IMR-90 (cell line): ENCODE measurements around the gene SLC35F3. TPM values are rescaled to one million over a fixed set of nuclear protein-coding genes. Genes with fewer than 3 reads are reported as not detected.

Experiments used
- ATAC-seq: fragments of 200-7000 bp; cut with Tn5 transposase; 2 replicates; pipeline ENCODE4 v1.9.1; 2020; ENCODE audit warnings: low read depth, mild to moderate bottlenecking, moderate library complexity
- BruUV-seq: library from RNA; stranded (reverse); fragments of 400-500 nt; replicated peaks from 2 replicates; lab custom pipeline; 2021; lab: Mats Ljungman, UMichigan
- CTCF ChIA-PET: fragments of 300-600 bp; formaldehyde crosslinking; extraction: SDS; loops from one replicate; lab custom pipeline; 2021; ENCODE audit warnings: antibody characterized with exemption; lab: Yijun Ruan, JAX
- POLR2A ChIA-PET: fragments of 300-600 bp; sonication (Branson Sonifier 250); formaldehyde crosslinking; loops from one replicate; lab custom pipeline; 2022; ENCODE audit warnings: antibody characterized with exemption; ENCODE audit not compliant: unreplicated experiment; lab: Charles Lee
- DNase-seq: peaks from one replicate; pipeline ENCODE4 v3.0.0; 2013
- H2AFZ ChIP-seq: replicated peaks from 2 replicates; pipeline ENCODE3; 2013; ENCODE audit warnings: low read length, mild to moderate bottlenecking; ENCODE audit not compliant: poor library complexity
- H2AK5ac ChIP-seq: 2 replicates; pipeline ENCODE4 v1.6.1; 2013; ENCODE audit warnings: low read depth, low read length, inconsistent platforms
- H2AK9ac ChIP-seq: replicated peaks from 2 replicates; pipeline ENCODE3; 2013; ENCODE audit warnings: mild to moderate bottlenecking, low read depth, low read length, moderate library complexity; ENCODE audit not compliant: poor library complexity
- H2BK120ac ChIP-seq: 2 replicates; pipeline ENCODE4 v1.6.1; 2013; ENCODE audit warnings: low read depth, low read length, inconsistent platforms
- H2BK15ac ChIP-seq: 3 replicates; pipeline ENCODE4 v1.6.1; 2013; ENCODE audit warnings: low read depth, low read length, inconsistent platforms
- H2BK20ac ChIP-seq: 2 replicates; pipeline ENCODE4 v1.6.1; 2013; ENCODE audit warnings: low read depth, mild to moderate bottlenecking, inconsistent platforms, low read length, moderate library complexity
- H2BK5ac ChIP-seq: 2 replicates; pipeline ENCODE4 v1.6.1; 2013; ENCODE audit warnings: mild to moderate bottlenecking, low read depth, low read length, inconsistent platforms; ENCODE audit not compliant: poor library complexity, severe bottlenecking
- H3K14ac ChIP-seq: replicated peaks from 2 replicates; pipeline ENCODE4 v1.6.1; 2013; ENCODE audit warnings: low read depth, low read length, inconsistent platforms
- H3K18ac ChIP-seq: 2 replicates; pipeline ENCODE4 v1.6.1; 2013; ENCODE audit warnings: low read depth, low read length, control low read depth
- H3K23ac ChIP-seq: 2 replicates; pipeline ENCODE4 v1.6.1; 2013; ENCODE audit warnings: low read depth, low read length, inconsistent platforms
- H3K27ac ChIP-seq: 2 replicates; pipeline ENCODE4 v1.5.1; 2013; ENCODE audit warnings: mild to moderate bottlenecking, control low read depth, low read length; ENCODE audit not compliant: insufficient read depth
- H3K27me3 ChIP-seq: 2 replicates; pipeline ENCODE4 v1.6.1; 2013; ENCODE audit warnings: low read length; ENCODE audit not compliant: control insufficient read depth, insufficient read depth
- H3K36me3 ChIP-seq: 2 replicates; pipeline ENCODE4 v1.6.1; 2013; ENCODE audit warnings: low read length, mixed read lengths; ENCODE audit not compliant: control insufficient read depth, insufficient read depth
- H3K4ac ChIP-seq: 2 replicates; pipeline ENCODE4 v1.6.1; 2013; ENCODE audit warnings: low read depth, low read length, inconsistent platforms
- H3K4me1 ChIP-seq: 2 replicates; pipeline ENCODE4 v1.6.1; 2013; ENCODE audit warnings: low read length, mixed read lengths; ENCODE audit not compliant: control insufficient read depth, insufficient read depth
- H3K4me2 ChIP-seq: 2 replicates; pipeline ENCODE4 v1.6.1; 2013; ENCODE audit warnings: low read depth, mild to moderate bottlenecking, control low read depth, low read length, moderate library complexity
- H3K4me3 ChIP-seq: 2 replicates; pipeline ENCODE4 v1.5.1; 2013; ENCODE audit warnings: low read depth, mild to moderate bottlenecking, control low read depth, low read length, moderate library complexity; ENCODE audit not compliant: insufficient read depth
- H3K56ac ChIP-seq: 2 replicates; pipeline ENCODE4 v1.6.1; 2013; ENCODE audit warnings: low read length, inconsistent platforms; ENCODE audit not compliant: insufficient read depth; ENCODE audit errors: extremely low read depth
- H3K79me1 ChIP-seq, 2 experiments: 2 replicates each; pipeline ENCODE4 v1.6.1; 2013; ENCODE audit warnings: low read length in 2 of 2, inconsistent platforms in 1 of 2, low read depth in 1 of 2
- H3K9ac ChIP-seq: 2 replicates; pipeline ENCODE4 v1.6.1; 2013; ENCODE audit warnings: low read depth, low read length, control low read depth
- H3K9me1 ChIP-seq: 2 replicates; pipeline ENCODE4 v1.6.1; 2013; ENCODE audit warnings: low read length, inconsistent platforms; ENCODE audit not compliant: insufficient read depth
- H3K9me3 ChIP-seq: 2 replicates; pipeline ENCODE4 v1.6.1; 2013; ENCODE audit warnings: low read length; ENCODE audit not compliant: control insufficient read depth, insufficient read depth
- H4K20me1 ChIP-seq: 2 replicates; pipeline ENCODE4 v1.6.1; 2013; ENCODE audit warnings: low read length, inconsistent platforms; ENCODE audit not compliant: insufficient read depth
- H4K5ac ChIP-seq: 2 replicates; pipeline ENCODE4 v1.6.1; 2013; ENCODE audit warnings: mild to moderate bottlenecking, low read depth, low read length, control low read depth
- H4K8ac ChIP-seq, 2 experiments: 2 replicates each; pipeline ENCODE4 v1.6.1; 2013; ENCODE audit warnings: low read depth in 2 of 2, low read length in 2 of 2, control low read depth in 1 of 2, inconsistent platforms in 1 of 2
- H4K91ac ChIP-seq: 2 replicates; pipeline ENCODE4 v1.6.1; 2013; ENCODE audit warnings: low read depth, low read length, inconsistent platforms; ENCODE audit not compliant: insufficient read depth
- BHLHE40 ChIP-seq: fragments of 150-350 bp; IDR thresholded peaks from 2 replicates; pipeline ENCODE4 v1.6.1; 2016; ENCODE audit warnings: mild to moderate bottlenecking, low read depth, low read length
- CEBPB ChIP-seq: IDR thresholded peaks from 2 replicates; pipeline ENCODE4 v1.6.1; 2012; ENCODE audit warnings: low read depth, low read length, improper control_type of control experiment
- CHD1 ChIP-seq: IDR thresholded peaks from 2 replicates; pipeline ENCODE4 v1.6.1; 2012; ENCODE audit warnings: low read depth, low read length, improper control_type of control experiment
- CTCF ChIP-seq: conservative IDR thresholded peaks from 2 replicates; pipeline ENCODE4 v1.5.1; 2012; ENCODE audit warnings: mild to moderate bottlenecking, low read depth, low read length, improper control_type of control experiment
- FOS ChIP-seq: fragments of 150-350 bp; IDR thresholded peaks from 2 replicates; pipeline ENCODE4 v1.6.1; 2016; ENCODE audit warnings: low read depth, low read length
- MAFK ChIP-seq: IDR thresholded peaks from 2 replicates; pipeline ENCODE4 v1.6.1; 2012; ENCODE audit warnings: low read depth, low read length, improper control_type of control experiment
- MAZ ChIP-seq: IDR thresholded peaks from 2 replicates; pipeline ENCODE4 v1.6.1; 2012; ENCODE audit warnings: low read depth, mild to moderate bottlenecking, low read length, improper control_type of control experiment, moderate library complexity, borderline replicate concordance
- MXI1 ChIP-seq: IDR thresholded peaks from 2 replicates; pipeline ENCODE4 v1.6.1; 2012; ENCODE audit warnings: low read depth, mild to moderate bottlenecking, low read length, moderate library complexity, borderline replicate concordance
- NFE2L2 ChIP-seq: fragments of 150-350 bp; IDR thresholded peaks from 2 replicates; pipeline ENCODE4 v1.6.1; 2016; ENCODE audit warnings: low read depth, mild to moderate bottlenecking, low read length
- POLR2A ChIP-seq: IDR thresholded peaks from 2 replicates; pipeline ENCODE4 v1.6.1; 2012; ENCODE audit warnings: mild to moderate bottlenecking, low read depth, low read length
- RAD21 ChIP-seq: IDR thresholded peaks from 2 replicates; pipeline ENCODE4 v1.6.1; 2012; ENCODE audit warnings: low read length, improper control_type of control experiment
- RCOR1 ChIP-seq: IDR thresholded peaks from 2 replicates; pipeline ENCODE4 v1.6.1; 2012; ENCODE audit warnings: mild to moderate bottlenecking, low read length, improper control_type of control experiment; ENCODE audit not compliant: insufficient replicate concordance
- RFX5 ChIP-seq: IDR thresholded peaks from 2 replicates; pipeline ENCODE4 v1.8.0; 2012; ENCODE audit warnings: low read depth, mild to moderate bottlenecking, low read length, moderate library complexity
- SMC3 ChIP-seq: fragments of 150-350 bp; IDR thresholded peaks from 2 replicates; pipeline ENCODE4 v1.6.1; 2016; ENCODE audit warnings: low read depth, mild to moderate bottlenecking, antibody characterized with exemption, low read length, moderate library complexity
- USF2 ChIP-seq: fragments of 150-350 bp; IDR thresholded peaks from 2 replicates; pipeline ENCODE4 v1.6.1; 2017; ENCODE audit warnings: mild to moderate bottlenecking, antibody characterized with exemption, low read length, low read depth
- WGBS, 2 experiments: methylation state at CpG; one replicate each; pipeline versions ENCODE4 v1.1.5 to v1.1.7; 2013; ENCODE audit warnings: missing lambda C conversion rate in 2 of 2; ENCODE audit not compliant: insufficient read length in 1 of 2; ENCODE audit errors: extremely low coverage in 2 of 2; 5-methylcytosine and 5-hydroxymethylcytosine counted together
- dilution Hi-C: fragments of 300-500 bp; cut with HindIII; formaldehyde crosslinking; loops from one replicate; pipeline ENCODE4 v1.14.3; 2018; ENCODE audit warnings: low sequenced_read_pairs; ENCODE audit not compliant: unreplicated experiment
- in situ Hi-C: fragments of 300-500 bp; cut with MboI; formaldehyde crosslinking; loops from 3 replicates; pipeline ENCODE4 v1.14.3; 2019; ENCODE audit warnings: low sequenced_read_pairs, inconsistent platforms, mixed read lengths
- intact Hi-C: fragments of 100-400 bp; cut with micrococcal nuclease; formaldehyde crosslinking; loops from 2 replicates; pipeline ENCODE4 v1.10.0; 2022
- polyA plus RNA-seq, 3 experiments: library from polyadenylated mRNA; depleted of rRNA; stranded (reverse); fragments of >200 nt; gene quantifications; 2 replicates each; pipeline ENCODE4 v1.2.3, GENCODE V29; 2012; ENCODE audit warnings: low replicate concordance in 1 of 3
- total RNA-seq: library from RNA; depleted of rRNA; stranded (reverse); fragments of >200 nt; gene quantifications from 2 replicates; pipeline ENCODE4 v1.2.3, GENCODE V29; 2012
- TF ChIP-seq, protein P1 (sequence below): fragments of 150-350 bp; IDR thresholded peaks from 2 replicates; pipeline ENCODE4 v1.6.1; 2016; ENCODE audit warnings: low read depth, mild to moderate bottlenecking, low read length, moderate library complexity, borderline replicate concordance

SLC35F3 gene
- total and polyA plus RNA-seq, 2 of the 4 experiments (the other 2 are of a cell fraction) = under 0.01 to 0.17 TPM

DNA sequence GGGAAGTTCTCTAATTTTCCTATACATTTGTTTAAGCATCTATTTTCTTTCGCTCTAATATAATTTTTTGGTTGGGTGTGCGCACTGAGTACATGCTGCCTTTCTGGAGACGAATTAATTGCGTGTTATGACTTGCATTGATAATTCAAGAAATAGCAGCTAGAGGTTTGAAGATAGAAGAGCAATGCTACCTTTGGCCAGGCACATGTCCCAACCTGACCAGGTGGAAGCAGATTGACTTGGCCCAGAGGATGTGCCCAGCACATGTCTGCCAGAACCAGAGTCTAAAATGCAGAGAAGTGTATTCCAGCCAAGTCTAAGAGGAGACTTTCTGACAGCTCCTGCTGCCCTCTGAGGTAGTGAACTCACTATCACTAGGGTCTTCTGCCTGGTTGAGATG is 114.3 kb downstream of the SLC35F3 start:
- H2BK15ac ChIP-seq = no peak overlapping the region
- CTCF ChIA-PET = no interaction called here

More for the DNA sequence above, 114.3 kb downstream of the SLC35F3 start:
- Histone ChIP-seq H3K4me2 (no peak overlapping the region), H3K27me3 (no peaks in the 10 kb centered on the region), H2BK5ac (no peak overlapping the region), H4K5ac (no peak overlapping the region), H3K9ac (no peak overlapping the region), H4K20me1 (no peaks in the 10 kb centered on the region), H3K36me3 (no peaks in the 10 kb centered on the region), H3K4me3 (no peak overlapping the region), H2BK120ac (no peak overlapping the region), H3K23ac (no peak overlapping the region), H3K9me1 (no peaks in the 10 kb centered on the region), H3K56ac (no peak overlapping the region), H3K14ac (no peak overlapping the region), H3K4me1 (no peaks in the 10 kb centered on the region), H3K9me3 (peaks cover 7% of the 10 kb centered on the region), H4K8ac (no peak overlapping the region), H2BK20ac (no peak overlapping the region), H2AFZ (no peak overlapping the region), H3K27ac (no peak overlapping the region), H3K4ac (no peak overlapping the region), H3K18ac (no peak overlapping the region), H2AK9ac (no peak overlapping the region), H3K79me1 (no peaks in the 10 kb centered on the region), H2AK5ac (no peak overlapping the region), H4K91ac (no peak overlapping the region)
- no peak for TF ChIP-seq SMC3
- no peak for TF ChIP-seq RFX5
- no peak for TF ChIP-seq USF2
- no peak for TF ChIP-seq FOS
- TF ChIP-seq POLR2A = no peak
- no peak for TF ChIP-seq MAFK
- TF ChIP-seq RCOR1 = no peak
- TF ChIP-seq, protein P1, sequence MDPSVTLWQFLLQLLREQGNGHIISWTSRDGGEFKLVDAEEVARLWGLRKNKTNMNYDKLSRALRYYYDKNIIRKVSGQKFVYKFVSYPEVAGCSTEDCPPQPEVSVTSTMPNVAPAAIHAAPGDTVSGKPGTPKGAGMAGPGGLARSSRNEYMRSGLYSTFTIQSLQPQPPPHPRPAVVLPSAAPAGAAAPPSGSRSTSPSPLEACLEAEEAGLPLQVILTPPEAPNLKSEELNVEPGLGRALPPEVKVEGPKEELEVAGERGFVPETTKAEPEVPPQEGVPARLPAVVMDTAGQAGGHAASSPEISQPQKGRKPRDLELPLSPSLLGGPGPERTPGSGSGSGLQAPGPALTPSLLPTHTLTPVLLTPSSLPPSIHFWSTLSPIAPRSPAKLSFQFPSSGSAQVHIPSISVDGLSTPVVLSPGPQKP = no peak
- no peak for TF ChIP-seq CEBPB
- TF ChIP-seq CTCF = no peak
- no peak for TF ChIP-seq MXI1
- TF ChIP-seq BHLHE40 = no peak
- TF ChIP-seq NFE2L2 = no peak
- TF ChIP-seq MAZ = no peak
- TF ChIP-seq CHD1 = no peak
- TF ChIP-seq RAD21 = no peak
- WGBS, 2 experiments = no CpG with 5 or more reads among the region's 4 CpGs
- in situ Hi-C loops (no loop called here), intact Hi-C loops (no loop called here), dilution Hi-C loops (no loop called here)
- POLR2A ChIA-PET = no interaction called here
- no peak for ATAC-seq
- BruUV-seq = no TSS peak
- DNase-seq = no peak
